ENCODE measurements around the gene ALOX12.
"Not testable (repeated sequence)": the region's sequence is repeated elsewhere in the genome, so short reads cannot be mapped to it uniquely, and the experiment has no call there.

ALOX12 gene

GRCh38 chr17:7047566-7047965, 51.7 kb downstream of the ALOX12 start:
- DNase-seq = no peak

GRCh38 chr17:7048968-7049367, 53.1 kb downstream of the ALOX12 start:
- no peak for DNase-seq

DNA sequence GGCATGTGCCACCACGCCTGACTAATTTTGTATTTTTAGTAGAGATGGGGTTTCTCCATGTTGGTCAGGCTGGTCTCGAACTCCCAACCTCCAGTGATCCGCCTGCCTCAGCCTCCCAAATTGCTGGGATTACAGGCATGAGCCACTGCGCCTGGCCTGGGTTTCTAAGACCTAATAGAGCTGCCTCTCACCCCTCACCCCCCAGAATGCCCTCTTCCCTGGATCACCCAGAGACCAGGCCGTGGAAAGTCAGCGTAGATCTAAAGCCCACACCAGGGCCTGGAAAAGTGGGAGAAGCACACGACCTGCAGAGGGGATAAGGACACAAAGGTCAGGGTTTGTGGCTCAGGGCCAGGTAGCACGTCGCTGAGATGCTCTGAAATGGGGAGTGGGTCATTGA, 54.7 kb downstream of the ALOX12 start:
- DNase-seq = not testable (repeated sequence)

DNA sequence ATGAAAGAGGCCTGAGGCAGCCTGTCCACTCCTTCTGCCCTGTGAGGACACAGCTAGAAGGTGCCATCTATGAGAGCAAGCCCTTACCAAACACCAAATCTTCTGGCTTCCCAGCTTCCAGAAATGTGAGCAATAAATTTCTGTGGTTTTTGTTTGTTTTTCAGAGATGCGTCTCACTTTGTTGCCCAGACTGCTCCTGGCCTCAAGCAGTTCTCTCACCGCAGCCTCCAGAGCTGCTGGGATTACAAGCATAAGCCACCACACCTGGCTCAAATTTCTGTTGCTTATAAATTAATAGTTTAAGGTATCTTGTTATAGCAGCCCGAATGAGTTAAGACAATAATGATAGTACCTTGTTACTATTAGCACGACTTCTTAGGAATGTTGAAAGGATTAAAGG, 60.5 kb downstream of the ALOX12 start:
- DNase-seq = no peak

GRCh38 chr17:7058831-7059447, 63.1 kb downstream of the ALOX12 start:
- no peak for DNase-seq
